ENCODE results near the gene ZC3H4.

DNA sequence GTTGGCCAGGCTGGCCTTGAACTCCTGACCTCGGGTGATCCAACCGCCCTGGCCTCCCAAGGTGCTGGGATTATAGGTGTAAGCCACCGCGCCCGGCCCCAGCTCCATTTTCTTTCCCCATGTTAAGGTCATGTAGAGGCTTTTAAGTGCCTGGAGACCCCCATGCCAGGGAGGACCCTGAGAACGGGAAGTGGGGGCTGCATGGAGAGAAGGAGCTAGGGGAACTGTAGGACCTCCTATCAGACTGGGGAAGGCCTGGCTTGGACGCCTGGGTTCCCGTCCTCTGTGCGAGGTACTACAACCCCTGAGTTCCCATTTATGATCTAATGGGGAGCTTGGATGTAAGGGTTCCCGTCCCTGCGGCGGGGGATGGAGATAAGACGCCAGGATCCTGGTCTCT is 94.7 kb downstream of the ZC3H4 start:
- TF ChIP-seq CTCF (IDR thresholded peaks at IDR 0.05) (no peak), POLR2A (IDR thresholded peaks at IDR 0.05) (no peak)

Data from heart left ventricle (tissue), 13 donors.